Activated CD4-positive, alpha-beta T cell treated with anti-CD3 and anti-CD28 coated beads, Interleukin-2, amount 50 U/mL, for 48 hours (primary cell): Measurements from ENCODE around the gene ADCK1.
A peak's percentile ranks its signal among the peaks of the same experiment; 100 is the strongest.
"Not testable (repeated sequence)": the region's sequence is repeated elsewhere in the genome, so short reads cannot be mapped to it uniquely, and the experiment has no call there.

Source experiments
- DNase-seq, 2 experiments: peaks; one replicate each; pipeline ENCODE4 v3.0.0-alpha.2; 2020

ADCK1 gene, protein sequence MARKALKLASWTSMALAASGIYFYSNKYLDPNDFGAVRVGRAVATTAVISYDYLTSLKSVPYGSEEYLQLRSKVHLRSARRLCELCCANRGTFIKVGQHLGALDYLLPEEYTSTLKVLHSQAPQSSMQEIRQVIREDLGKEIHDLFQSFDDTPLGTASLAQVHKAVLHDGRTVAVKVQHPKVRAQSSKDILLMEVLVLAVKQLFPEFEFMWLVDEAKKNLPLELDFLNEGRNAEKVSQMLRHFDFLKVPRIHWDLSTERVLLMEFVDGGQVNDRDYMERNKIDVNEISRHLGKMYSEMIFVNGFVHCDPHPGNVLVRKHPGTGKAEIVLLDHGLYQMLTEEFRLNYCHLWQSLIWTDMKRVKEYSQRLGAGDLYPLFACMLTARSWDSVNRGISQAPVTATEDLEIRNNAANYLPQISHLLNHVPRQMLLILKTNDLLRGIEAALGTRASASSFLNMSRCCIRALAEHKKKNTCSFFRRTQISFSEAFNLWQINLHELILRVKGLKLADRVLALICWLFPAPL

DNA sequence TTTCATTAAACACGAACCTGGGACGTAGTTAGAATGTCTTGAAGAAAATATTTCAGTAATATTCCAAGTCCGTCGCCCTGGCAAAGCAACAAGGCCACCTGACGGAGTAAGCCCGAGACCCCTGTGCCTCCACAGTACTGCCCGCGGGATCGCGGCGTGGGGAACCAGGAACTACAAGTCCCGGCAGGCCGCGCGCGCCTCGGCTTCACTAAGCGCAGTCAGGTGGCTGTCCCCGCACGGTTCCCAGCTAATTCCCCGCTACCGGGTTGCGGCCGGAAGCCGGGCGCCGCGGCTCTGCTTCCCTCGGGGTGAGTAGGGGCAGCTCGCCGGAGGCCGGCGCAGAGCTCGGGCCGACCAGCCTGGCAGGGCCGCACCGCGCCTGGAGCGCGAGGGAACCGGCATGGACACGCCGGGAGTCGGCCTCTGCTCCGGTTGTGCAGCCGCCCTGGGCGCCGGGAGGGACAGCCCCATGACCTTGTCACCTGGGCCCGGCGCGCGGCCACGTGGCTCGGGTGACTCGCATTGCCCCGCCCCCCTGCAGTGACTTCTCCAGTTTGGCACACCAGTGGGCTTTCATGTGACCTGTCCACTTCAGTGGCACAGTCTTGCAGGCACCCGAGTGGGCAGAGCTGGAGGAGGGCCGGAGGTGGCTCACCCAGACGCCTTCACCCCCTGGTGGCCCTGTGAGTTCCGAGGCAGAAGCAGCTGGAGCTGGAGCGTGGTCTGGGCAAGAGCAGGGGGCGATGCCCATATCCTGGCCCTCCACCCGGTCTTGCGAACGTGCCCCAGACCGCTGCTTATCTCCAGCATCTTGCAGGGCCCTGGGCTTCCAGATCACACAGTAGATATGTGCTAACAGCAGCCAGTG lies at the start of gene ADCK1:
Gene ADCK1, plus strand, starts transcription at position 247 of the 868 bp plus-strand sequence. CDS start 18,870 bp downstream, outside the sequence.
- DNase-seq = peak; percentile 88 to 90

DNA sequence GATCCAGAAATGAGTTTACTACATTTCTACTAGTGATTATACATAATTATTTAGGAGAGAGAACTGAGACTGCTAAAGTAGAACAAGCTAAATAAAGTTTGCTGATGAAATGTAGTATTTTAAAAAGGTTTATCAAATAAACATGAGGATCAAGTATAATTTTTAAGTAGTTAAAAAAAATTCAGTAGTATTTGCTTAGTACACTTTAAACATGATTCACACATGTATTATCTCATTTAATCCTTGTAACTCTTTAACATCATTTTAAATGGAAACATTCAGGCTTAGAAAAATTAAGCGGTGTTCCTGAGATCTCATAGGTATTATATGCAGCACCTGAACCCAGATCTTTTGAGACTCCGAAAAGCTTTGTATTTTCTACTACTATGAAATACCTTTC lies 47.6 kb upstream of the ADCK1 start:
- DNase-seq = no peak

DNA sequence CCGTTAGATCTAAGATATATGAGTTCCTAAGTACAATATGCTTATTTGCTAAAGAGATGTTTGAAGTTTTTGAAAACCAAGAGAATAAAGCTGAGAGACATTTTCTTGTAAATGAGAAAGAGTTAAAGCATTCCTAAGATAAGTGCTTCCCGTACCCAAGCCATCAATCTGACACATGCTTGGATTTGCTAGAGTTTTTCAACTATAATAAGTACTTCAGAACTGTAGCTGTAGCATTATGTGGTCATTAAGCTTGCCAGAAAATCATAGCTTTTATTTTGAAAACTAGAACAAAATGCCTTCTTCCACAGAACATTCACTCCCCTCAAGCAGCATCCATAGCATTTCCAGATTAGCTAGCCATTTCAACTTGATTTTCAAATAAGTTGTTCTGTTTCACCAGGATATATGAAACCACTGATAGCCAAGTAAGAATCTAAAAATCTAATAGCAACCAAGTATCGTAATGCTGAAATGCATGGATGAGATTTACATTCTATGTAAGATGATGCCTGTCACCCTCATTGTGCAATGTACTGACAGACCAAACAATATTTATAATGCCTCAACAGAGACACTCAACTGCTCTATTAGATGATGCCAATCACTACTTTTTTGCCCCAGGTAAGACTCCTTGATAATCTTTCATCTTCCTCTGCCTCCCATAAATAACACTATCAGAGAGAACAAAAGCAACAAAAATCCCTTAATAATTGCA lies 47.0 kb upstream of the ADCK1 start:
- no peak for DNase-seq

DNA sequence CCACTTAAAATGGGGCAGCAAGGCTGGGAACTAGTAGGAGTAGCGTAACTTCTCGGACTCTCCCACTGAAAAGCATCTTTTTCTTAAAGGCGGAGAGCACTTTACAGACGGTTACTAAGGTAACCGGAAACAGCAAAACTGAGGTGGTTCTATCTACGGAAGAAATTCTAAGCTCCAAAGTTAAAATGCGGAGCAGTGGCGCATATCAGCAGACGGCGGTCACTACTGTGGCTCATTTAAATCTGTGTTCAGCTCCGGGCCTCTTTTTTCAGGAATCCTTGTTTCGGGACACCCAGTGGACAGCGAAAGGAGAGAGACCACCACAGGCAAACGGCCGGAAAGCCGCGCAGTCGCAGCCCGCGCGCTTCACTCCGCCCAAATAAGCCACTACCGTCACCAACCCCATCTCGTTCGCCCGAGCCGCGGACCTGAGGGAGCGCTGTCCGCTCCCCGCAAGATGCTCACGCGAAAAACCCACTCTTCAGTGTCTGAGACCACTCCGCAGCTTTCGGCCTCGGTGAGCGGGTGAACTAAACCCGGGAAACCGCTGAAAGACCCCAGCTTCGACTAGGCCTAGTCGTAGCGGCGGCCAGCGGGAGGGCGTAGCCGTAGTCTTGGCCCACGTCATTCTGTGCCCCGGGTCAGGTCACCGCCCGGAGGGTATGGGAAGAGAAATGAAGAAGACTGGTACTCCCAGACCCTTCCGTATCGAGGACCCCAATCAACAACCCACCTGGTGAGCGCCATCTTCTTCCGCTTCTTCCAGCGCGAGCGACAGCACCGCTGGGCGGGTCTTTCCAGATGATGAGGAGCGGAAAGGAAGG lies 39.3 kb upstream of the ADCK1 start, which contains the start of gene SNW1:
Gene SNW1, minus strand, starts transcription at position 776 of the 824 bp plus-strand sequence. Its CDS starts 29 bp downstream, at position 747.
- DNase-seq = peak; percentile 87 to 93

DNA sequence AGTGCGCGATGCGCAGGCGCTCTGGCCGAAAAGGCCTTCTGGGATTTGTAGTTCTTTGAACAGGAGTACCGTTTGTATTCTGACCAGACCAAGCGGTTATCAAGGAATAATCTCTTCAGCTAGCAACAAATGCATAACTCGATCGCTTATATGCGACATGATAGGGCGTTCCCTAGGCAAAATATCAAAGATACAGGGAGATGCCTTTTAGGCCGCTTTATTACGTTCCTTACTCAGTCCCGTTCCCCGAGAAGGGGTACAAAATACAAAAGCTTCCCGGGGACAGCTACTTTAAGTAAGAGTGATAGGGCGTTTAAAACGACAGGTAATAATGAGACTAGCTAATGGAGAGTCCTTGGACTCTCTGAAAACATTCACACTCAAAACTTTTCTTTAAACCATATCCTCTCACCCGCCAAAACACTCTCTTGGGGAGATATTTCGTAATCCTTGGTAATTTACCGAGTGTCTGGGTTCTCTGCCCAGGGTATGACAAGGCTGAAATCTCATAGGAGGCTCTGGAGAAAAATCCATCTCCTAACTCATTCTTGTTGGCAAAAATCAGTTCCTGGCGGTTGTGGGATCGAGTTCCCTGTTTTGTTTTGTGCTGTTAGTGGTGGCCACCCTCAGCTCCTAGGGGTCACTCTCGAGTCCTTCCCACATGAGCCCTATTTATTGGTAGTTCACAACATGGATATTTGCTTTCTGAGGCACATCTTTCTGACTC lies 38.5 kb upstream of the ADCK1 start:
- DNase-seq = no peak

DNA sequence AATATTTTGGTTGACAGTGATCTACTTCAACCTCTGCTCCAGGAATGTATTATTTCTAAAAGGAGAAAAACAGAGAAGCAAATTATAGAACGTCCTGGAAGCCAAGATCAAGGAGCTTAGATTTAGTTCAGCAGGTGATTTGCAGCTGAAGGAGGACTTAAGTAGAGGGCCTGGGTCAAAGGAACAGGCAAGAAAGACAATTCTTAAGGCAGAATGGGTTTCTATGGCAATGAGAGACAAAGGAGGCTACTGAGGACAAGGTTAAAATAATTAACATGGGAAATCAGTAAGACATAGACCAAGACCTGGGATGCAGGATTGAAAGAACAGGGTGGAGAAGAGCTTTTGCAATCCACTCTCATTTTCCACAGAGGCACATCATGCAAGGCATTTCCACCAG lies 36.6 kb upstream of the ADCK1 start:
- DNase-seq = no peak

DNA sequence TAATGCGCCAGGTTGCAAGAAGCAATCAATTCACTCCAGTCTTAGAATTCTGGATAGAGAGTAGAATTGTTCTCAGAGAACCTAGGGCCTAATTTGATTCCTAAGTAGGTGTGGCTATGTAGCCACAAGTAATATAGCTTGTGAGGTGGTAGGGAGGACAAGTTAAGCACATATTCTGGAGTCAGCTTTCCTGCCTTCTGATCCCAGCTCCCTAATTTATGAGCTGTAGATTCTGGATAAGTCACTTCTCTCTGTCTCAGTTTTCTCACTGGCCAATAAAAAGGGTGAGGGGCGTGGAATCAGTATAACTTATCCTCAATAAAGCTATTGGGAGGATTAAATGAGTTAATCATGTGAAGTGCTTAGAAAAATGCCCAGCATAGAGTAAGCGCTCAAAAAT lies 35.9 kb upstream of the ADCK1 start:
- DNase-seq = no peak

DNA sequence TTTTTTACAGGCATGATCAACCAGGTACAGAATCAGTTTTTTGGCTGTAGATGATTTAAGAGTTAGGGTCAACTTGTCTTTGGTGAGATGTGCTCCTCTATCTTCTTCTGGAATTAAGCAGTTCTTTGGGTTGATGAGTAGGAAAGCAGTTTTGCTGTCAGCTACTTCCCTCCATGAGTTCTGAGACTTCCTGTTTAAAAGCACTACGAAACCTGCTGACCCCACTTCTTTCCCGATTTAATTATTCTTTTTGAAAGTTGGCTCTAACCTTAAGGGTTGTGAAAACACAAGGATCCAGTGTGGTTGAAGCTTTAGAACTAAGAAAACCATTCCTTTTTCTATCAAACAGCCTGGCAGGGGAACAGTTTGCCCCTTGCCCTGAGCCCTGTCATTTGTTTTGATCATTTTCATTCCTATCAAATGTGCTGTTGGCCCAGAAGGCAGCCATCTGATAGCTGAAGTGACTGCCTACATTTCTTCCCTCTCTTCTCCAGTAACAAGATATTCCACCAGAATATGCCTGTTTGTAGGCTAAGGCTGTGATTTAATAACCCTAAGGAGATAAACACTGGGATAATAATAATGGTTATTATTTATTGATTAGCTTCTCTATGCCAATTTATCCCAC lies 31.4 kb upstream of the ADCK1 start:
- not testable (repeated sequence) for DNase-seq

DNA sequence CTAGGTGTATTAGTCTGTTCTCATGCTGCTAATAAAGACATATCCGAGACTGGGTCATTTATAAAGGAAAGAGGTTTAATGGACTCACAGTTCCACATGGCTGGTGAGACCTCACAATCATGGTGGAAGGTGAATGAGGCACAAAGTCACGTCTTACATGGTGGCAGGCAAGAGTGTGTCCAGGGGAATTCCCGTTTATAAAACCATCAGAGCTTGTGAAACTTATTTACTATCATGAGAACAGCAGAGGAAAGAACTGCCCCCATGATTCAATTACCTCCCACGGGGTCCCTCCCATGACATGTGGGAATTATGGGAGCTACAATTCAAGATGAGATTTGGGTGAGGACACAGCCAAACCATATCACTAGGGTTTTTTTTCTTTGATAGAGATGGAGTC lies 25.9 kb upstream of the ADCK1 start:
- DNase-seq = not testable (repeated sequence)

DNA sequence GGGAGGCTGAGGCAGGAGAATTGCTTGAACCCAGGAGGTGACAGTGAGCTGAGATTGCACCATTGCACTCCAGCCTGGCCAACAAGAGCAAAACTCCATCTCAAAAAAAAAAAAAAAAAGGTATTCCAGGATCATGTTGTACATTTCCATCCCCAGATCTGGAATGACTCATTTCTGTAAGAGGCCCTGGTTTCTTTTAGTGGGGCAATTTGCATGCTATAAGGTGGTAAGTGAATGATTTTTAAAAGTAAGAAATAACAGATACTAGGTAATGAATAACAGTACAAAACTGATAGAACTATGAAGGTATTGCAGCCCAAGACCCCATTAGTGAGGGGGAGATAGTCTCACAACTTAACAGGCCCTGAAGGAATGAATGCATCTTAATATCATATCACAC lies 17.7 kb upstream of the ADCK1 start:
- DNase-seq = no peak

DNA sequence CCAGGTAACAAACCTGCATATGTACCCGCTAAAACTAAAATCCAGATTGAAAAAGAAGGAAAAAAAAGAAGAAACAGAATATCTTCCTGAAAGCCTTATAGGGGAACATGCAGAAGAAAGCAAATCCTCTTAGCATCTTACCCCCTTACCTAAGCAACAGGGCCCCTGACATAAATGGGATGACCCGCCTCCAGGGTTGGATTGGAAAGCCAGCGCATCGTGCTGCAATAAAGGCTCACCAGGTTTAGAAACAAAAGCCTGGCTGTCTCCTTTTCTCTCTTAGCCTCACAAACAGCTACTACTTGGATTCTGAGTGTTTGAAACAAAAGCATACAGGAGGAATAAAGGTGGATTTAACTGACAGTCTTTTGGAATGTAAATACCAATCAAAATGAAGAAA lies 13.8 kb upstream of the ADCK1 start:
- no peak for DNase-seq

DNA sequence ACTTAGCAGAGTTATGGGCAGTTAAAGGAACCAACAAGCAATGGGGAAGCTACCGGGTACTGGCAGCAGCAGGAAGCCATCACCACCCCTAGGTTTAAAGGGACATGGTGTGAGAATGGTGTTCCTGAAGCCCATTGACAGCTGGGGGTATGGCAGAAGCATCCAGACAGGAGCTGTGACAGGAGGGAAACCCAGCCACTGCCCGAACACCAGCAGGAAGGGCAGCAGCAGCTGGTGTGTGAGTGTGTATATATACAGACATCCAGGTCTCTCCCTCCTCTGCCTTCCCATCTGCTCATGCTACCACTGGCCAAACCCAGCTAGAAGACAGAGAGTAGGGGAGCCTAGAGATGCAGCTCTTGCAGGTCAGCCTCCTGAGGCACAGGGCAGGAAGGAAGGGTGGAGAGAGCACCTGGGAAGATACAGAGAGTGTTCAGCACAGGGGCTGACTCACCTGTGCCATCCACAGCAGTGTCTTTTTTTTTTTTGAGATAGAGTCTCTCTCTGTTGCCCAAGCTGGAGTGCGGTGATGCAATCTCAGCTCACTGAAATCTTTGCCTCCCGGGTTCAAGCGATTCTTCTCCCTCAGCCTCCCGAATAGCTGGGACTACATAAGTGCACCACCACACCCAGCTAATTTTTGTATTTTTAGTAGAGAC lies 9.2 kb upstream of the ADCK1 start:
- DNase-seq = no peak

DNA sequence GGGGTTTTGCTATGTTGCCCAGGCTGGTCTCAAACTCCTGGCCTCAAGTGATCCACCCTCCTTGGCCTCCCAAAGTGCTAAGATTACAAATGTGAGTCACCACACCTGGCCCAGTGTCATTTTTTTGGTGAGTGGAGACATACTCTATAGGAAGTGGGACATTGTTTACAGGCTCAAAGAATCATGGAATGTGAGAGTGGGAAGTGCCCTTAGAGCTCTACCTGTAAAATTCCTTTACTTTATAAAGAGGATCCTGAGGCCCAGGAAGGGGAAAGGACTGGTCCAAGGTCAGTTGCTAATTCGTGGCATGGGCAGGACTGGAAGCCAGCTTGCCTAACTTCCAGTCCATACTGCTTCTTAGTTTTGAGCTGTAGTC lies 8.7 kb upstream of the ADCK1 start:
- no peak for DNase-seq

DNA sequence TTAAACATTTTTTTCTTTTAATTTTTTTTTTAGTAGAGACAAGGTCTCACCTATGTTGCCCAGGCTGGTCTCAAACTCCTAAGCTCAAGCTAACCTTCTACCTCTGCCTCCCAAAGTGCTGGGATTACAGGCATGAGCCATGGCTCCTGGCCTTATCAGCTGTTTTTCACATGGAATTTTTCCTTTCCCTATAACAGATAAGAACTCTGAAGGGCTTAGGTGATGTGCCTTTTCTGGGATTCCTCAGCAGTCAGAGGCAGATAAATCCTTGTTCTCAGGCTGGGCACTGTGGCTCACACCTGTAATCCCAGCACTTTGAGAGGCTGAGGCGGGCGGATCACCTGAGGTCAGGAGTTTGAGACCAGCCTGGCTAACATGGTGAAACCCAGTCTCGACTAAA lies 6.7 kb upstream of the ADCK1 start:
- not testable (repeated sequence) for DNase-seq

DNA sequence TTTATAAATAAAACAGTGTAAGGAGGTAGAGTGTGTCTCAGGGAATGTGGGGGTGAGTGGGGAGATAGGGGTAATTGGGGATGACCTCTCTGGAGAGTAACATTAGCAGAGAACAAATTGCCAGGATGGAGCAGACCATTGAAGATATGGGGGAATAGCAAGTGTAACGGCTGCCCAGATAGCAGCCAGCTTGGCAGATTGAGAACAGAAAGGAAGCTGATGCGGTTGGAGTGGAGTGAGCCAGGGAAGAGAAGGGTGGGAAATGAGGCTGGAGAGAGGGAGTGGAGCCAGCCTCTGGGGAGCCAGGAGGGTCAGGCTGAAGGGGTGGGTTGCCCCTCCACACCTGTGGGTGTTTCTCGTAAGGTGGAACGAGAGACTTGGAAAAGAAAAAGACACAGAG lies 5.6 kb upstream of the ADCK1 start:
- DNase-seq = no peak

DNA sequence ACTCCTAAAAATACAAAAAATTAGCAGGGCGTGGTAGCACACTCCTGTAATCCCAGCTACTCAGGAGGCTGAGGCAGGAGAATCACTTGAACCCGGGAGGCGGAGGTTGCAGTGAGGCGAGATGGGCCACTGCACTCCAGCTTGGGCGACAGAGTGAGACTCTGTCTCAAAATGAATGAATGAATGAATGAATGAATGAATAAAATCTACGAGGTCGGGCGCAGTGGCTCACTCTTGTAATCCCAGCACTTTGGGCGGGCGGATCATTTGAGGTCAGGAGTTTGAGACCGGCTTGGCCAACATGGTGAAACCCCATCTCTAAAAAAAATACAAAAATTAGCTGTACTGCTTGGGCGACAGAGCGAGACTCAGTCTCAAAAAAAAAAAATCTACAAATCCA lies 453 bp upstream of the ADCK1 start:
- not testable (repeated sequence) for DNase-seq

DNA sequence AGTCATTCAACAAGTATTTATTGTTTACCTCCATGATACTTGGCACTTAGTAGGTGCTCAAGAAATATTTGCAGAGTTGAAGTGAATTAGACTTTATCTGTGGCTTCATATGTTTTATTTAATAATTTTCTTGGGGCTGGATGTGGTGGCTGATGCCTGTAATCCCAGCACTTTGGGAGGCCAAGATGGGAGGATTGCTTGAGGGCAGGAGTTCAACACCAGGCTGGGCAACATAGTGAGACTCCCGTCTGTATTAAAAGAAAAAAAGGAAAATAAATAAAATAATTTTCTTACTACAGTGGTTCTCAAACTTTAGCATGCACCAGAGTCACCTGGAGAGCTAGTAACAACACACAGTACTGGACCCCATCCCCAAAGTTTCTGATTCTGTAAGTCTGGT lies 905 bp downstream of the ADCK1 start:
- DNase-seq = no peak

DNA sequence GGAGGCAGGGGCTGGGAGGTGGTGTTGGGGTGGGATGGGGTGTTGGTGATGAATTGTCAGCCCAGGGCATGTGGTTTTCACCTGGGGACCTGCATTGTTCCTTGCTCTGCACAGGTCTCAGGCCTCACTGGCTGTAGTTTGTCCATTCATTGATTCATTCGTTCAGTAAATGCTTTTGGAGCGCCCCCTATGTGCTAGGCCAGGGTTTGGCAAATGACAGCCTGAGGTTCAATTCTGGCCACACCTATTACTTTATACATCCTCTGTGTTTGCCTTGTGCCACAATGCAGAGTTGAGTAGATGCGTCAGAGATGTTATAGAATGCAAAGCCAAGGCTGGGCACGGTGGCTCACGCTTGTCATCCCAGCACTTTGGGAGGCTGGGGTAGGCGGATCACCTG lies 4.7 kb downstream of the ADCK1 start:
- peak; percentile 48 to 61 for DNase-seq

DNA sequence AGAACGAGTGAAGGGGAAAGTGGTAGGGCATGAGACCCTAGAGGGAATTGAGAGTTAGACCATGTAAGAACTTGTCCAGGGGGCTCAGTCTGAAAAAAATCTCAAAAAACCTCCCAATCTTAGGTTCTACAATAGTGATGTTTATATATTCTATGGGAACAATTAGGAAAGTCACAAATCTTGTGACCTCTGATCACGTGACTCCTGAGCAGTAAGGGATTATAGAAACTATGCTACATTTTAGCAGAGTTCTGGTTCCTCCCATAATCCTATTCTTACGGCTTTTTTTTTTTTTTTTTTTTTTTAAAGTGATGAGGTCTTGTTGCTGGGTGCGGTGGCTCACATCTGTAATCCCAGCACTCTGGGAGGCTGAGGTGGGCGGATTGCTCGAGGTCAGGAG lies 5.8 kb downstream of the ADCK1 start:
- DNase-seq = no peak

DNA sequence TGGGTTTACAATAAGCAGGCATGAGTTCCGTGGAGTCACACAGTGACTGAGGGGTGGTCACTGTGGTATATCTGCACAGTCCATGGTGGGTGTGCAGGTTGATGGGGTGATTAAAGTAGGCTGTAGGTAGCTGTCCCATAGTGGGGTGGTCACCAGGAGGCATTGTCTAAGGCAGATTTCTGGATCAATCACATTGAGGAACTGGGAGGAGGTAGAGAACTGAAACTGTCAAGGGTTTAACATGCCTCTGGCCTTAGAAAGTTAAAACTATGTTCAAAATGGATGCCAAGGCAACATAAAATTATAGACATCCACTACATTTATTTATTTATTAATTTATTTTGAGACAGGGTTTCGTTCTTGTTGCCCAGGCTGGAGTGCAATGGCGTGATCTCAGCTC lies 8.3 kb downstream of the ADCK1 start:
- DNase-seq = no peak
